Stimulated activated CD8-positive, alpha-beta memory T cell treated with anti-CD3 and anti-CD28 coated beads, Interleukin-4, amount 100 ng/mL, for 1 hour (primary cell): ENCODE data around the gene CCNJL.
"Not testable (repeated sequence)": the region's sequence is repeated elsewhere in the genome, so short reads cannot be mapped to it uniquely, and the experiment has no call there.

Source experiments
- DNase-seq, 2 donors: peaks; one replicate each; pipeline ENCODE4 v3.0.0-alpha.2; 2020; ENCODE audit warnings: low read depth in 2 of 2, low spot score in 1 of 2

The CCNJL gene, protein sequence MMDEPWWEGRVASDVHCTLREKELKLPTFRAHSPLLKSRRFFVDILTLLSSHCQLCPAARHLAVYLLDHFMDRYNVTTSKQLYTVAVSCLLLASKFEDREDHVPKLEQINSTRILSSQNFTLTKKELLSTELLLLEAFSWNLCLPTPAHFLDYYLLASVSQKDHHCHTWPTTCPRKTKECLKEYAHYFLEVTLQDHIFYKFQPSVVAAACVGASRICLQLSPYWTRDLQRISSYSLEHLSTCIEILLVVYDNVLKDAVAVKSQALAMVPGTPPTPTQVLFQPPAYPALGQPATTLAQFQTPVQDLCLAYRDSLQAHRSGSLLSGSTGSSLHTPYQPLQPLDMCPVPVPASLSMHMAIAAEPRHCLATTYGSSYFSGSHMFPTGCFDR

DNA sequence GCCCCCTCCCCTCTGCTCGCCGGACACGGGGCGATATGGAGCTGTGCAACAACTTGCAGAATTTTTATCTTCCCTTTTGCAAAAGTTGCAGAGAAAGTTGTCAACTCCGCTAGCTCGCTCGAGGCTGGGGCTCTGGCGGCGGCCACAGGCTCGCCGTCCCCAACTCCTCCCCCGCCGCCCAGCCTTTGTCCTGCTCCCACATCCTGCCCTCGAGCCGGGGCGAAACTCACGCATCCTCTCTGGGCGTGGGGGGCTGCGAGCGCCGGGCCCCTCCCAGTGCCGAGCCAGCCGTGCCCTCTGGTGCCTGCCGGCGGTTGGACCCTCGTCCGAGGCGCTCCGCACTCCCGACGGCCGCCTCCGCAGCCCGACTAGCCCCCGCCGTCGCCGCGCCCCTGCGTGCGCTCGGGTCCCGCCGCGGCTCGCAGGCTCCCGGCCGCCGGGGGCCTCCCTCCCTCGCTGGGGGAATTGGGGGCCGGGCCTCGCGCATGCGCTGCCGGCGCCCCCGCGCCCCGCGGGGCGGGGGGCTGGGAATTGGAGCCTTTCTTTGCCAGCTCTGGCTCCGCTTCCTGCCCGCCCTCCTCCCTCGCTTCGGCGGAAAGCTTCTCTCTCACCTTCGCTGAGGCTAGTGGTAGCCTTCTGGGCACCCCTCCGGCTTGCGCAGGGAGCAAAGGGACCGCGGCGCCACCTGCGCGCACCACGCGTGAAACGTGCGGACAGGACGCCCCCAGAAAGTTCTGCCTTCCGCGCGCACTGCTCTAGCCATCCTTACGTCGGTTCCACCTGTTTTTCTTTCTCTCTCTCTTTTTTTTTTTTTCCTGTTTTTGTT, at the start of gene CCNJL:
Gene CCNJL, minus strand, starts transcription at position 431 of the 826 bp plus-strand sequence. CDS start 641 bp downstream, outside the sequence.
- DNase-seq: no peak

DNA sequence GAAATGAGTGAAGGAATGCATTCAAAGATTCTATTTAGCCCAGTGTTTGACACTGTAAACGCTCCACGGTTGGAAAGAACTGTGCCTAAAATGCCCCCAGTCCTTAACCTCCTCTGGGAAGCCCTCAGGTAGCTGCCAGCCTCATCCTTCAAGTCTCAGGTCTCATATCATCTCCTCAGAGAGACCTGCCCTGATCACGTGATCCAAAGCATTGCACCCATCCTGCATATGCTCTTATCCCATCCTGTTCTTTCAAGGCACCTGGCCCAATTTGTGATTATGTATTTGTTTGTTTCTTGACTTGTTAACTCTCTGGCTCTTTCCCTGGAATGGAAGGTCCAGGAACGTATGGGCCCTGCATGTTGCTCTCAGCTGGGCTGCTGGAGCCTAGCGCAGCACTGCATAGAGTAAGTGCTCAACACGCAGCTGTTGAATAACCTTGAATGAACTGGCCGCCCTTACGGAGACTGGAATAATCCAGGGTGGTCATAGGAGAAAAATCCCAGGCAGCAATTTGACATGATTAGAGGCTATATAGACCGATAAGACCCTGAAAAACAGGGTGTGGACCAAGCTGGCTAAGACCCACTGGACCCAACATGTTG, 49.4 kb upstream of the CCNJL start:
- no peak for DNase-seq

DNA sequence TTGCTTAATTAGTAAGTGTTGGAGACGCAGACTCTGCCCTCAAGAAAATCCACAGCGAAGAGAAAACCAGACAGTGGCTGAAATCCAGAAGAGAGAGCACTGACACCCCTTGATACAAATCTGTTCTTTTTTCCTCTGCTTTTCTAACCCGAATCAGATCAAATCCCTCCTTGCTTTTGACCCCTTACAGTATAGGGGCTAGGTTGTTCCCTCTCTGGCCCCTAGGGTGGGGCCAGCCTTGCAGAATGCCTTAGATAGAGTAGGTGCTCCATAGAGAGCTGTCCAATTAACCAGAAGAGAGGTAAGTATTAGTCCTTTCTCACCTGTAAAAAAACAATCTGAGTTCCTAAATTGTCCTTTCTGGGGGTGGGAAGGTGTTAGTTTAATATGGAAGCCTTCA, 47.9 kb upstream of the CCNJL start:
- DNase-seq: no peak

DNA sequence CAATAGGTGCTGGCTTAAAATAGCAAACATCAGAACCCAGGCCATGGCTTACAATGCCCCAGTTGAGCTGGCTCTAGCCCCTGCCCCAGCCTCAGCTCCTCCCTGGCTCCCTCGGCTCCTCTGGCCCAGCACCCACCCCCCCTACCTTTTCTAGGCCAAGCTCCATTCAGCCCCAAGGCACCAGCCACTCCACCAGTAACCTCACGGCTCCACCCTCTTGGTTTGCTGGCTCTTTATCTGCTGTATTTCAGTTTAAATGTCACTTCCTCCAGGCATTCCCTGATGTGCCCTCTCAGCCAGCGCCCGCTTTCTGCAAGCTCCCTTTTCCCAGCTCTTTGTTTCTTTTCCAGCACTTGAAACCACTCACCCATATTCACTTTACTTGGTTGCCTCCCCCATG, 47.5 kb upstream of the CCNJL start:
- DNase-seq: no peak

DNA sequence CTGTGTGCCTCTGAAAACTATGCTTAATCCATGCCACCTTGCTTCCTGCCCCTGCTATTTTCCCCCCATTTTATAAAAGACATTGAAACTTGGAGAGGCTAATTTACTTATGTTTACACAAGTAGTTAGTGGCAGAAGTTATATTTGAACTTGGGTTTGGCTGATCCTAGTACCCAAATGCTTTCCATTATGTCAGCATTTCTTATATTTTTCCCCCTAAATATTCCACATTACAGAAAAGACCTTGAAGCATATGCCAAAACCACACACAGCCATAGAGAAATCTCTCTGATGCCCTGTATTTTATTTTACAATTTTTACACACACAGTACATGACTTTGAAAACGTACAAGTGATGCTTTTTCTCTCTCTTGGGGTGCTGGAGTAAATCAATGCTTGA, 46.9 kb upstream of the CCNJL start:
- no peak for DNase-seq

DNA sequence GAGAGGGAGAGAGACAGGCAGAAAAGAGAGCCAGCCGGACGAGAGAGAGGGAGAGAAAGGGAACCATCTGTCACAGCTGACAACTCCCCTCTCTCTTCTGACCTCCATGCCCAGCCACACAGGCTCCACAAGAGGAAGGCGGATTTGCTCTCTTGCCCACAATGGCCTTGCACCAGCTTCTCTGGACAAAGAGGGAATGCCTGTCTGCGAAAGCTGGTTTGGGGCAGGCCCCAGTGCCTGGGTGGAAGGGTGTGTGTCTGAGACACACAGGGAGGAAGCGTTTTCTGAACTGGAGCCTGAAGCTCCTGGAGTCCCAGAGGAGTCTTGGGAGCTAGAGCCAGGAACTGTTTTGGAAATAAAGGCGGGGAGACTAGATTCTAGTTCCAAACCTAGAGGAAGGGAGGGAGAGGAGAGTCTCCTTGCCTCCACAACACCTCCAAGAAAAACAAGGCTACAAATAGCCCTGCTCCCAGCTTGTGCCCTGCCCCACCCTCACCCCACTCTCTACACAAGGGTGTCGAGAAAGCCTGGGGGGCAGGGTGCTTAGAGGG, 45.6 kb upstream of the CCNJL start:
- no peak for DNase-seq

DNA sequence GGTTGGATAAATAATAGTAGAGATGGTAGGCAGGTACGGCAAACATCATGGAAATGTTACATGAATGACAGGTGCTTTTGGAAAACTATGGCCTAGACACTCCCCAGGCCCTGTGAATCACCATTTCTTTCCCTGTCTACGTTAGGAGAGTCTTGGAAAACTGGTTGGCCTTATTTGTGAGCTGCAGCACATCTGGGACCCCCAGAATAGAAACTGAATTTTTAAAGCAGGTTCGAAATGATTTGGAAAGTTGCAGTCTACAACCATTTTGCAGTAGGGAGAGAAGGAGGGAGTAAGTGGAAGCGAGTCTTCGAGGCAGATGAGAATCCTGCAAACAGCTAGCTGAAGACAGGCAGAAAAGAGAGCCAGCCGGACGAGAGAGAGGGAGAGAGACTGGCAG, 45.0 kb upstream of the CCNJL start:
- no peak for DNase-seq

DNA sequence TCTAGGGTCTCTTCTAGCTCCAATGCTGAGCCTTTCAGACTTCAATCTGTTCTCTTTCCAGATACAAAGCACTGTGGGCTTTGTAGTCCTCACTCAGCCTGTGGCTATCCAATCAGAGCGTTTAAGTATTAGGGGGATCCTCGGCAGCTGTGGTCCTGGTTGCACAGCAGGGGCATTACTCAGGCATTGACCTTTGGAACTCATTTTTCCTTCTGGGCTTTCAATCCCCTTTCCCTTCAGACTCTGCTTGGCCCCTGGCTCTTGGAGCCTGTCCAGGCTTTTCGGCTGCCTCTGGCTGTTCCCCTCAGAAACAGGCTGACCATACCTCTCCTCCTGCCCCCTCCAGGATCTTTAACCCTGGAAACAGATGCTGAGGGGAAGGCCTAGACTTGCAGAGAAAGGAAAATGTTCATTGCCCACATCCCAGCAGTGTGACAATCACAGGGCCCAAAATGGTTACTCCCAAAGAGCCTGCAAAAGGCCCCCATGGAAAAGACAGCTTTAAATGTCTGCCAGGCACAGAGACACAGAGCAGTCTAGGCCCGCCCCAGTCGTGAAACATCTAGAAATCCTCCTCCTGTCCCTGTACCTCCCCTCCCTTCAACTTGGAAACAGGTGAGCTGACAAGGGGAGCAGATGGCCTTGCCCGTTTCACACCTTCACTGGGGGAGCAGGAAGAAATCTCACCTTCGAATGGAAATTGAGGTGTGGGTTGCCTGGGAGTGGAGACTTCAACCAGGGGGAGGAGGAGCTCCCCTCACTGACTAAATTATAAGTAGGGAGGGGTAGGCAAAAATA, 44.4 kb upstream of the CCNJL start:
- no peak for DNase-seq

DNA sequence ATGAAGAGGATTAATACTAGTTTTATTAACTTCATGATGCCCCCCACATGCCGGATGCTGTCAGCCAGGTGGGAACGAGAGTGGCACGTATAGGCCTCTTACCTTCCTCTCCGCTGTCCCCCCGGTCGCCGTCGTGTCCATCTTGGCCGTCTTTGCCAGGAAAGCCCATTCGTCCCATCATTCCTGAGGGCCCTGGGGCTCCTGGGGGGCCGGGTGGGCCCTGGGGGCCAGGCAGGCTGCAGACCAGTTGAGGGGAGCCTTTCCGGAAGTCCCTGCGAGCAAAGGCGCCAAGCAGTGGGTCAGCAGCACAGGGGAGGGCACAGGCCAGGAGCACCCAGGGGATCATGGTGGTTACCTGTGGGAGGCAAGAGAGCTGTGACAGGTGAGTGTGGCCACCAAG, 42.3 kb upstream of the CCNJL start:
- no peak for DNase-seq

DNA sequence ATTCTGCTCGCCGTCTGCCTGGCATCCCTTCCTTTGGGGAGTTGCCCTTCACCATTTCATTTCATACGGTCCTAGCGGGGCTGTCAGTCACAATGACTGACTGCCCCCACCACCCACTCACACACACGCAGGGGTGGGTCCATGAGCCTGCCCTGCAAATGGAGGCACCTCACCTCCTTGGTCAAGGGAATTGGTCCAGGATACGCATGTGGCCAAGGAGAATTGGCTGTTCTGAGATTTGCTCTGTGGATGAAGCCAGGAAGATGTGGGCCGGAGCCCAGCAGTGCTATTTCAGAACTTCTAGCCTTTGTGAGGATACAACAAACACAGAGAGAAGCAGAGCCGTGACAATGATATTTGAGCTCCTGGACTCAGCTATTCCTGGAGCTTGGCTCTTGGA, 41.0 kb upstream of the CCNJL start:
- no peak for DNase-seq

DNA sequence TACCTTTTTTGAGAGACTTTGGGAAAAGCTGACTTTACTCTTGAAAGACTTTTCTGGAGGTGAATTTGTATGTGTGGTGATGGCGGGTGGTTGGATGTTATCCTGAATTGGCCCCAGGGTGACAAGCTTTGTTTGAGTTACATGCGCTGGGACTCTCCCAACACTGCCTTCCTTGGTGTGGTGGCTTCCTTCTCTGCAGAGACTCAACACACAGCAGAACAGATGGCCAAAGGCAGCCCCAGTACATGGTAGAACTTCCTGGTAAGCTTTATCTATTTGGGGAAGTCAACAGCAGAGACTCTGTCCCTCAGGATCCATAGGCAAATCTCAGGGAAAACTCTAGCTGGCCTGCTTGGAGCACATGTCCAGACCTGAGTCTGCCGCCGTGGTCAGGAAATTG, 39.9 kb upstream of the CCNJL start:
- DNase-seq: no peak

DNA sequence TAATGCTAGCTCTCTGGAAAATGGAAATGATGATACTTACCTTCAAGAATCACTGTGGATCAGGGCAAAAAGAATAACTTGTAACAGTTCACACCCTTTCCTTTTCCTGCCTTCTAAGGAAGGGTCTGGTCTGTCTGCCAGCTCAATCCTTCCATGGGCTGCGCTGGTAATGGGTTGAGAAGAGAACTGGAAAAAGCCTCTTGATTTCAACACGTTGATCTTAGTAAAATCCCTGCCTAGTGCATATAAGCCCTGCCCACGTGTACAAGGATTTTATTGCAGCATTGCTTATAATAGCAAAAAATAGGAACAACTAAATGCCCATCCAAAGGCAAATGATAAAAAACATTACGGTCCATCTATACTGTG, 37.6 kb upstream of the CCNJL start:
- DNase-seq: no peak

DNA sequence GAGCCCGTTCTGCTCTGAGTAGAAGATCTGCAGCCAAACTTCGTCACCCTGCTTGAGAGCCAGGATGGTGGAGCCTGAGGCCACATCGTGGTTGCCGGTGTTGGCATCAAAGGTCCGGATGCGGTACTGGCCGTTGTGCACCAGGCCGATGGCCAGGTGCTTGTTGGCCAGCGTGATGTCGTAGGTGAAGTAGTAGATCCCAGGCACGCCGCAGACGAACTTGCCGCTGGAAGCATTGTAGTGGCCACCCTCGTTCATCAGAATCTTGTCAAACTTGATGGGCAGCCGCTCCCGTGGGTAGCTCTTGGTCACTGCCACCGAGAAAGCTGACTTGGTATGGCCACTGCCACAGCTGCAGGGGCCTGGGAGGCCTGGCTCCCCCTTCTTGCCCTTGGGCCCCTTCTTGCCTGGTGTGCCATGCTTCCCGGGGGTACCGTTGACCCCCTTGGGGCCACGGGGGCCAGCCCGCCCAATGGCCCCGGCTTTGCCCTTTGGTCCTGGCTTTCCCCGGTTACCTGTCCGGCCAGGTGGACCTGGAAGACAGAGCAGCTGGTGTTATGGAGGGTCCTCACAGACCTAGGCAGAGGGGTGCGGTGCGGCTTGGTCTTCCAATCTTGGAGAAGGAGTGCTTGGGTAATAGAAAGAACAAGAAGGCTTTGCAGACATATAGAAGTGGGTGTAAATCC, 37.0 kb upstream of the CCNJL start:
- DNase-seq: no peak

DNA sequence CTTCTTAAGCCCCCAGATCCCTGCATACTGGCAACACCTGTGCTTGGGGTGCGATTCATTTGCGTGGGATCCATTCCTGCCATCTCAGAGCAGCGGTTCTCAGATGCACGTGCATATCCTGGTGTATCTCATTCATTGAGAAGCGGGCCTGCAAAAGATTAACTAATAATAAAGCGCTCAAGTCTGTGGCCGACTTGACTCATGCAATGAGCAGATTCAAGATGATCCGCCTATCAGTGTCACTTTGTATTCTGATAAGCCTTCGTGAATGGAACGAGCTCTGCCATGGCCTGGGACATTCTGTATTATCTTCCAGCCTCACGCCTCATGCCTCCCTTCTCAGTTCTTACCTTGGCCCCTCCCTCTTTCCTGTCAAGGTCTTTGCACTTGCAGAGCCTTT, 35.7 kb upstream of the CCNJL start:
- no peak for DNase-seq

DNA sequence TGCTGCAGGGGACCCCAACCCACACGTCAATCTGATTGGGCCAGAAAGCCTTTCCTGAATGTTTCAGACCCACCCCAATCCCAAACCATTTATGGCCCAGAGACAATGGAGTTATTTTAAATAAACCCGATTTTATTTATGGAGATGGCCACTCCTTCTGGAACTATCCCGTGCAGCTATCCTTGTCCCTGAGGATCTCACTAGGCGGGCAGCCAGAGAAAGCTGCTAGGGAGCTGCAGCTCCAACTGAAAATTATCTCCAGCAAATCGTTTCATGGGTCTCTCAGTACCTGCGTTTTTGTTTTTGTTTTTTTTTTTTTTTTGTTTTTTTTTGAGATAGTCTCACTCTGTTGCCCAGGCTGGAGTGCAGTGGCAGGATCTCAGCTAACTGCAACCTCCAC, 35.1 kb upstream of the CCNJL start:
- no peak for DNase-seq

DNA sequence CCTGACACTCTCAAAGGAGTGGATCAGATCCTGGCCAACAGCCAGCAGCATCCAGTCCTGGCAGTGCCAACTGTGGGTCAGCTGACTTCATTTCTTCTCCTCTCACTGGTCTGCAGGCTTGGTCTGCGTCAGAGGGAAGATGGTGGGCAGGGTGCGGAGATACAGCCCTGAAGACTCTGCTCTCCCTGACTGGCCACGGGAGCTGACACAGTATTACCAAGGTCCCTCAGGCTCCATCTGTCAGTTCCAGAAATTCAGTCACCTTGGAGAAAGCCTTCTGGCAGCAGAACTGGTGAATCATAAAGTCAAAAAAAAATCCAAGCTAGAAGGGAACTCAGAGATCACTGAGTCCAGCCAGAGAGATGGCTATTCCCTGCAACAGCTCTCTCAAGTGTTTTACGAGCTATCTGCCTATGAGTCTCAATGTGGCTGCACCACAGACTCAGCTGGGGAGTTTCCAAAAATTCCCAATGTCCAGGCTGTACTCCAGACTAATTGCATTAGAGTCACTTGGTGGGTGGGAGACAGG, 30.1 kb upstream of the CCNJL start:
- DNase-seq: no peak

DNA sequence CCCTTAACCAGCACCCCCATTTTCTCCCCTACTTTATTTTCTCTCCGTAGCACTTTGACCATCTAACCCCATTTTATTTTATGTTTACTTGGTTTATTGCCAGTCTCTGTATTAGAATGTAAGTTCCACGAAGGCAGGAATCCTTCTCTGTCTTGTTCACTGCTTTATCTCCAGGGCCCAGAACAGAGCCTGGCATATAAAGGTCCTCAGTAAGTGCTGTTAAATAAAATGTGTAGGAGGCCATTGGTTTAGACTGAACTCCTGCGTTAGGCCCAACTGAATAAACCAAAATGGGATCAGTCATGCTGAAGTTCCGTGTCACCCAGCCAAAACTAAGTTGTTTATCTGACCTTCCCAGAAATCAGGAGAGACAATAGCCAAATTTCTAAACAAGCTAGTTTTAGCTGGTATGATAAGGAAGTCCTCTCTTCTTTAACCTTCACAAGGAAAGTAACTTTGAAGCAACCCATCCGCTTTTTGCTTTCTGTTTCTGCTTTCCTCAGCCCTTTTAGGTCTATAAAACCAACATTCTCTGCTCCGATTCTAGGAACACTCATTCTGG, 29.0 kb upstream of the CCNJL start:
- no peak for DNase-seq

DNA sequence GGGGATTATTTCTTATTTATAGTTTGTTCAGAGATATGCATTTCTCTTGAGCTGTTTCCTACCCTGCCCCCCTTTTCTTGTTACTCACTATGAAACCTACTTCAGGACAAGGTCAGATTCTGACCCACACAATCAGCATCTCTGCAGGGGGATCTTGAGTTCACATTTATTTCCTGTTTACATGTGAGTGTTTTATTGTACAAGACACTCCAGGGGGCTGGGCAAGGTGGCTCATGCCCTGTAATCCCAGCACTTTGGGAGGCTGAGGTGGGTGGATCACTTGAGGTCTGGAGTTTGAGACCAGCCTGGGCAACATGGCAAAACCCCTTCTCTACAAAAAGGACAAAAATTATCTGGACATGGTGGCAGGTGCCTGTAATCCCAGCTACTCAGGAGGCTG, 28.1 kb upstream of the CCNJL start:
- not testable (repeated sequence) for DNase-seq

DNA sequence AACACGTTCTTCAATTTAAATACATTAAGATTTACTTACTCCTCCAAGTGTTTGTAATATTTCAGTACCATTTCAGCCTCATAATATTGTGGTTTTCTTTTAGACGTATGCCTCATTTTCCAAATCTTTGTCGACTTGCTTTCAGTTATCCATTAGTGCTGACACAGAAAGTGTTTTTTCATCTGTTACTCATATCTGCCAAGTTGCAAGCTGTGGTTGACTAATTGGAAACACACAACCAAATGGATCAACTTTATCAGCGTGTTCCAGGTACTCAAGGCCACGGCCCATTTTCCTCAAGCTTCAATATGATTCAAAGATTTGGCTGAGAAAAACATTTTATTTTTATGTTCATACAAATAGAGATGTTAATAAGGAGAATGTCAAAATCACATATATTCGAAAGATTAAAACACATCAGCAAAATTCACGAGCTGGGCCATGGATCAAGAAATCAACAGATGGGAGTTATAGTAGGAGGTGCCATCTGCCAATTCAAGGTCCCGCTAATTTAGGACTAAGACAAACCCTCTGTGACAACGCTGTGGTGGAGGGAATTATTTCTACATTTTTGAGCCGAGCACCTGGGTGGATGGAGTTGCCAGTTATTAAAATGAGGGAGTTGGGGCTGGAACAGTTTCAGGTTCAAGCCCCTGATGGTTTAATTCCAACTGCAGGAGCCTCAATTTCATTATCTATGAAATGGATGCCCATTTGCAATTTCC, 27.2 kb upstream of the CCNJL start:
- no peak for DNase-seq
